OCI-LY3 (cell line): ENCODE data around the gene MRPL12.

Experiments
- H2AFZ ChIP-seq: fragments of 200-600, 300-600 bp; shearing (Covaris generic); 2 replicates; pipeline ENCODE4 v1.6.0; 2014; ENCODE audit warnings: antibody characterized with exemption, low read depth, low read length
- H3K27ac ChIP-seq: fragments of 200-600, 300-600 bp; sonication (generic); 2 replicates; pipeline ENCODE4 v1.5.1; 2014; ENCODE audit warnings: mild to moderate bottlenecking, low read length, moderate library complexity, mixed read lengths
- H3K27me3 ChIP-seq: fragments of 200-600, 300-600 bp; sonication (generic); 2 replicates; pipeline ENCODE4 v1.6.1; 2014; ENCODE audit warnings: low read depth, low read length, mixed read lengths
- H3K36me3 ChIP-seq: fragments of 200-600, 300-600 bp; sonication (generic); replicated peaks from 2 replicates; pipeline ENCODE3; 2014; ENCODE audit warnings: low read depth, low read length, mixed read lengths
- H3K4me1 ChIP-seq: fragments of 300-600, 200-600 bp; sonication (generic); 2 replicates; pipeline ENCODE4 v1.6.1; 2014; ENCODE audit warnings: low read length, mixed read lengths
- H3K4me2 ChIP-seq: fragments of 200-600, 300-600 bp; sonication (generic); 2 replicates; pipeline ENCODE4 v1.6.1; 2014; ENCODE audit warnings: low read length, mixed read lengths
- H3K4me3 ChIP-seq: fragments of 300-600, 200-600 bp; sonication (generic); 2 replicates; pipeline ENCODE4 v1.5.1; 2014; ENCODE audit warnings: antibody characterized with exemption, mild to moderate bottlenecking, low read length, moderate library complexity
- H3K79me2 ChIP-seq: fragments of 300-600, 200-600 bp; shearing (Covaris generic); 2 replicates; pipeline ENCODE4 v1.6.1; 2014; ENCODE audit warnings: mild to moderate bottlenecking, low read length, mixed read lengths
- H3K9ac ChIP-seq: fragments of 300-600, 200-600 bp; shearing (Covaris generic); 2 replicates; pipeline ENCODE4 v1.6.0; 2014; ENCODE audit warnings: mild to moderate bottlenecking, low read length, moderate library complexity
- H3K9me3 ChIP-seq: fragments of 200-600, 300-600 bp; shearing (Covaris generic); 2 replicates; pipeline ENCODE4 v1.6.1; 2014; ENCODE audit warnings: low read length, mixed read lengths; ENCODE audit not compliant: insufficient read depth
- H4K20me1 ChIP-seq: fragments of 200-600, 300-600 bp; sonication (generic); 2 replicates; pipeline ENCODE4 v1.6.1; 2016; ENCODE audit warnings: low read length, mixed read lengths; ENCODE audit not compliant: insufficient read depth
- CTCF ChIP-seq: fragments of 200-600, 300-600 bp; sonication (generic); IDR thresholded peaks from 2 replicates; pipeline ENCODE4 v1.5.1; 2014; ENCODE audit warnings: antibody characterized with exemption, low read length, low read depth
- EZH2phosphoT487 ChIP-seq: fragments of 200-600 bp; shearing (Covaris generic); IDR thresholded peaks from 2 replicates; pipeline ENCODE4 v1.6.1; 2018; ENCODE audit warnings: antibody characterized with exemption, mixed run types, low read depth

Gene MRPL12

GRCh38 chr17:81719410-81720266 lies 16.5 kb downstream of the MRPL12 start:
- Histone ChIP-seq H3K4me3 (no peak overlapping the region), H2AFZ (no peak overlapping the region), H3K27ac (no peak overlapping the region), H3K4me2 (no peak overlapping the region), H3K27me3 (0 out of 2 replicates have a peak, but pooled peaks cover 6% of the 10 kb centered on the region), H3K9ac (no peak overlapping the region), H4K20me1 (no peaks in the 10 kb centered on the region), H3K36me3 (peaks cover 4% of the 10 kb centered on the region), H3K4me1 (no peaks in the 10 kb centered on the region), H3K9me3 (no peaks in the 10 kb centered on the region), H3K79me2 (peaks cover 2% of the 10 kb centered on the region; the same call in 1 of the 2 replicates)
- TF ChIP-seq CTCF, result no peak
- TF ChIP-seq EZH2phosphoT487, result no peak

GRCh38 chr17:81720267-81721071 lies 17.3 kb downstream of the MRPL12 start:
- Histone ChIP-seq H3K9me3 (no peaks in the 10 kb centered on the region), H3K36me3 (peaks cover 4% of the 10 kb centered on the region), H3K4me1 (peaks cover 2% of the 10 kb centered on the region), H3K4me3 (no peak overlapping the region), H3K27me3 (0 out of 2 replicates have a peak, but pooled peaks cover 6% of the 10 kb centered on the region), H4K20me1 (no peaks in the 10 kb centered on the region), H3K4me2 (no peak overlapping the region), H3K27ac (no peak overlapping the region), H2AFZ (no peak overlapping the region), H3K79me2 (no peaks in the 10 kb centered on the region), H3K9ac (no peak overlapping the region)
- TF ChIP-seq CTCF (no peak), EZH2phosphoT487 (no peak)

- no peak overlapping the region for H3K4me2 ChIP-seq
Observed at GRCh38 chr17:81722184-81723120, 19.3 kb downstream of the MRPL12 start.

More at GRCh38 chr17:81722184-81723120, 19.3 kb downstream of the MRPL12 start:
- H3K9me3 ChIP-seq, result no peaks in the 10 kb centered on the region
- no peak for TF ChIP-seq EZH2phosphoT487
- no peak for TF ChIP-seq CTCF
- peaks cover 10% of the 10 kb centered on the region for H3K4me1 ChIP-seq
- no peaks in the 10 kb centered on the region for H4K20me1 ChIP-seq
- no peak overlapping the region for H2AFZ ChIP-seq
- peaks cover 4% of the 10 kb centered on the region for H3K36me3 ChIP-seq
- H3K27ac ChIP-seq, result no peak overlapping the region
- no peak overlapping the region for H3K9ac ChIP-seq
- H3K27me3 ChIP-seq, result 0 out of 2 replicates have a peak, but pooled peaks cover 6% of the 10 kb centered on the region
- no peak overlapping the region for H3K4me3 ChIP-seq
- no peaks in the 10 kb centered on the region for H3K79me2 ChIP-seq
